ENCODE data around the gene USP34.

GRCh38 chr2:61320181-61320580, 150.7 kb downstream of the USP34 start:
- no peak for TF ChIP-seq CTCF (IDR thresholded peaks at IDR 0.05; ENCODE audit: control extremely low read depth in 1 of 3, insufficient read depth in 1 of 3, low read depth in 1 of 3, low read length in 3 of 3)
- TF ChIP-seq FOSL1 (IDR thresholded peaks at IDR 0.05; ENCODE audit: insufficient read depth, low read depth, low read length): no peak
- TF ChIP-seq USF2 (IDR thresholded peaks at IDR 0.05; ENCODE audit: low read length): no peak
- no peak for TF ChIP-seq POLR2A (IDR thresholded peaks at IDR 0.05; ENCODE audit: control extremely low read depth in 1 of 2, low read depth in 2 of 2, low read length in 2 of 2)
- TF ChIP-seq ASH2L (IDR thresholded peaks at IDR 0.05; ENCODE audit: low read length): no peak
- TF ChIP-seq POLR2AphosphoS5 (IDR thresholded peaks at IDR 0.05; ENCODE audit: low read depth, low read length): no peak
- TF ChIP-seq CHD1 (IDR thresholded peaks at IDR 0.05; ENCODE audit: low read depth, low read length): no peak
- no peak for TF ChIP-seq TAF1 (IDR thresholded peaks at IDR 0.05; ENCODE audit: low read depth, low read length)
- TF ChIP-seq JUND (IDR thresholded peaks at IDR 0.05; ENCODE audit: low read length): no peak
- TF ChIP-seq EGR1 (IDR thresholded peaks at IDR 0.05; ENCODE audit: borderline replicate concordance, low read depth, low read length): no peak
- TF ChIP-seq RFX5 (IDR thresholded peaks at IDR 0.05; ENCODE audit: borderline replicate concordance, low read depth, low read length): no peak
- TF ChIP-seq PHF8 (conservative IDR thresholded peaks at IDR 0.05; ENCODE audit: low read depth, low read length): no peak

Data from H1 (cell line).